Lung (tissue), 16 donors: ENCODE data around the gene NFX1. TPM values are rescaled to one million over a fixed set of nuclear protein-coding genes. Genes with fewer than 3 reads are reported as not detected.

Experiments
- ATAC-seq: fragments of 200-7000 bp; cut with Tn5 transposase; one replicate; pipeline ENCODE4 v1.9.1; 2020; ENCODE audit warnings: moderate number of reproducible peaks; ENCODE audit not compliant: insufficient read depth, low FRiP score
- DNase-seq, 3 donors: peaks; one replicate each; pipeline ENCODE4 v3.0.0-alpha.2; 2013 to 2017
- H3K27ac ChIP-seq, 2 donors: one replicate each; pipeline ENCODE4 v1.5.1; 2013; ENCODE audit warnings: mild to moderate bottlenecking in 2 of 2, moderate library complexity in 2 of 2, control low read depth in 1 of 2, inconsistent platforms in 1 of 2, low read depth in 1 of 2, low read length in 1 of 2
- H3K27me3 ChIP-seq, 3 donors: one replicate each; pipeline ENCODE4 v1.5.1; 2013; ENCODE audit warnings: low read length in 2 of 3; ENCODE audit not compliant: control insufficient read depth in 3 of 3, insufficient read depth in 3 of 3
- H3K36me3 ChIP-seq, 4 donors: one replicate each; pipeline ENCODE4 v1.5.1; 2013; ENCODE audit warnings: low read length in 4 of 4, mild to moderate bottlenecking in 1 of 4, moderate library complexity in 1 of 4; ENCODE audit not compliant: control insufficient read depth in 4 of 4, insufficient read depth in 4 of 4
- H3K4me1 ChIP-seq, 5 donors: one replicate each; pipeline ENCODE4 v1.5.1; 2013; ENCODE audit warnings: low read length in 5 of 5, mild to moderate bottlenecking in 2 of 5, moderate library complexity in 1 of 5; ENCODE audit not compliant: control insufficient read depth in 5 of 5, insufficient read depth in 5 of 5
- H3K4me3 ChIP-seq: one replicate; pipeline ENCODE4 v1.5.1; 2013; ENCODE audit warnings: mild to moderate bottlenecking, control low read depth, moderate library complexity
- H3K9ac ChIP-seq, 2 donors: one replicate each; pipeline ENCODE4 v1.5.1; 2013; ENCODE audit warnings: low read length in 2 of 2, control low read depth in 1 of 2; ENCODE audit not compliant: insufficient read depth in 1 of 2
- H3K9me3 ChIP-seq, 4 donors: one replicate each; pipeline ENCODE4 v1.5.1; 2013; ENCODE audit warnings: low read length in 3 of 4, mild to moderate bottlenecking in 1 of 4, moderate library complexity in 1 of 4; ENCODE audit not compliant: control insufficient read depth in 4 of 4, insufficient read depth in 3 of 4
- WGBS, 2 donors: extraction: QIAGEN DNeasy Blood & Tissue Kit; methylation state at CpG; one replicate each; pipeline ENCODE4 v1.1.7; 2013; 5-methylcytosine and 5-hydroxymethylcytosine counted together
- long read RNA-seq, 5 donors: transcript quantifications; one replicate each; lab custom pipeline, GENCODE V29; 2026
- polyA plus RNA-seq, 2 donors: library from polyadenylated mRNA; stranded (reverse); fragments of 200-250 nt; gene quantifications; one replicate each; pipeline ENCODE4 v1.2.1, GENCODE V29; 2013
- total RNA-seq, 2 donors: library from RNA; depleted of rRNA in 1 of 2; stranded (reverse); fragments of >200 nt in 1 of 2; gene quantifications; one replicate each; pipeline ENCODE4 v1.2.1, GENCODE V29; 2014 to 2021
- TF ChIP-seq, protein P1 (sequence below): IDR thresholded peaks from 2 replicates; pipeline ENCODE4 v1.5.1; 2012; ENCODE audit warnings: mild to moderate bottlenecking; ENCODE audit errors: control extremely low read depth, extremely low read depth
- donor health status: control.
- donor health status: control.
- donor health status: Bipolar disorder and iron deficiency.
- donor health status: healthy.
- donor health status: DM: yes; HTN: yes; CAD: no.

Gene NFX1
- total RNA-seq (10 to 100 TPM; 34.7 to 43.4 TPM), polyA plus RNA-seq (10 to 100 TPM; 13.1 to 17.9 TPM)
- long read RNA-seq, donor 1, partial matches to known transcripts = 13 of 14 reads
- long read RNA-seq, donor 1, other reads (novel, unspliced or antisense) = 0 of 14 reads
- long read RNA-seq, donor 2 = 0 reads
- long read RNA-seq, donor 3, partial matches to known transcripts = 10 of 11 reads
- long read RNA-seq, donor 3, other reads (novel, unspliced or antisense) = 0 of 11 reads
- long read RNA-seq, donor 4 = 0 reads
- long read RNA-seq, donor 5, full-length matches to known transcripts = 4 of 4 reads
- long read RNA-seq, donor 5, partial matches to known transcripts = 0 of 4 reads
- long read RNA-seq, donor 5, other reads (novel, unspliced or antisense) = 0 of 4 reads

- Histone ChIP-seq H3K27ac (peak within 1 kb of the TSS; percentile 96 to 100), H3K36me3 (peaks cover 2 to 9% (median 8%) of the 10 kb centered on the region in 4 donors), H3K4me1 (peaks cover 0 to 20% (median 5%) of the 10 kb centered on the region in 5 donors), H3K4me3 (peak within 1 kb of the TSS; percentile 98), H3K27me3 (no peaks in the 10 kb centered on the region), H3K9me3 (no peaks in the 10 kb centered on the region), H3K9ac (peak within 1 kb of the TSS; percentile 96 to 97)
- ATAC-seq (peak; percentile 92), DNase-seq (peak; percentile 99 to 100 (median 99))
- WGBS, 2 donors = 0 to 1% methylated on average over 63 of the region's 63 CpGs
- TF ChIP-seq, protein P1, sequence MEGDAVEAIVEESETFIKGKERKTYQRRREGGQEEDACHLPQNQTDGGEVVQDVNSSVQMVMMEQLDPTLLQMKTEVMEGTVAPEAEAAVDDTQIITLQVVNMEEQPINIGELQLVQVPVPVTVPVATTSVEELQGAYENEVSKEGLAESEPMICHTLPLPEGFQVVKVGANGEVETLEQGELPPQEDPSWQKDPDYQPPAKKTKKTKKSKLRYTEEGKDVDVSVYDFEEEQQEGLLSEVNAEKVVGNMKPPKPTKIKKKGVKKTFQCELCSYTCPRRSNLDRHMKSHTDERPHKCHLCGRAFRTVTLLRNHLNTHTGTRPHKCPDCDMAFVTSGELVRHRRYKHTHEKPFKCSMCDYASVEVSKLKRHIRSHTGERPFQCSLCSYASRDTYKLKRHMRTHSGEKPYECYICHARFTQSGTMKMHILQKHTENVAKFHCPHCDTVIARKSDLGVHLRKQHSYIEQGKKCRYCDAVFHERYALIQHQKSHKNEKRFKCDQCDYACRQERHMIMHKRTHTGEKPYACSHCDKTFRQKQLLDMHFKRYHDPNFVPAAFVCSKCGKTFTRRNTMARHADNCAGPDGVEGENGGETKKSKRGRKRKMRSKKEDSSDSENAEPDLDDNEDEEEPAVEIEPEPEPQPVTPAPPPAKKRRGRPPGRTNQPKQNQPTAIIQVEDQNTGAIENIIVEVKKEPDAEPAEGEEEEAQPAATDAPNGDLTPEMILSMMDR = no peak
Measured at GRCh38 chr9:33290247-33291030, at the start of gene NFX1. Gene NFX1 (plus strand): TSS chr9:33290516. CDS start chr9:33290573, 57 bp downstream.

GRCh38 chr9:33241298-33241697 is 49.0 kb upstream of the NFX1 start:
- WGBS, 2 donors = 74 to 76% methylated on average over 5 of the region's 5 CpGs
- Histone ChIP-seq H3K36me3 (no peaks in the 10 kb centered on the region), H3K27me3 (peaks cover 0 to 23% (median 0%) of the 10 kb centered on the region in 3 donors), H3K9me3 (no peaks in the 10 kb centered on the region), H3K4me3 (no peak overlapping the region), H3K9ac (no peak overlapping the region), H3K27ac (no peak overlapping the region), H3K4me1 (peaks cover 0 to 13% (median 3%) of the 10 kb centered on the region in 5 donors)
- TF ChIP-seq, protein P1 = no peak
- ATAC-seq (no peak), DNase-seq (no peak)

DNA sequence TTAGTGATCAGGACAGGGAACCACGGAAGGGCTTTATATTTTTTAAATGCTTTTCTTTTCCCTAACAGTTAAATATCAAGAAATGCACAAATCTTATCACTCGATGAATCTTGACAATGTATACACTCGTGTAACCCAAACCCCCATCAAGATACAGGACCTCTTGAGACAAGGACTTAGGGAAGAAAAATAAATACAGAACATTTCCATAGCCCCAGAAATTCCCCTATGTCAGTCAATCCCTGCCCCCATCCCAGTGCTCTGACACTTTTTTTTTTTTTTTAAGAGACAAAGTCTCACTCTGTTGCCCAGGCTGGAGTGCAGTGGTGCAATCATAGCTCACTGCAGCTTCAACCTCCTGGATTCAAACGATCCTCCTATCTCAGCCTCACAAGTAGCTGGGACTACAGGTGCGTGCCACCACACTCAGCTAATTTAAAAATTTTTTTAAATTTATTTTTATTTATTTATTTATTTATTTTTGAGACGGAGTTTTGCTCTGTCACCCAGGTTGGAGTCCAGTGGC is 47.6 kb upstream of the NFX1 start:
- 73 to 80% methylated on average over 6 of the region's 6 CpGs for WGBS, 2 donors
- peak in 1 of 3 donors; percentile 63 for DNase-seq

More for the DNA sequence above, 47.6 kb upstream of the NFX1 start:
- Histone ChIP-seq H3K9me3 (no peaks in the 10 kb centered on the region), H3K4me1 (peaks cover 0 to 13% (median 3%) of the 10 kb centered on the region in 5 donors), H3K27ac (no peak overlapping the region), H3K9ac (no peak overlapping the region), H3K27me3 (peaks cover 0 to 16% (median 0%) of the 10 kb centered on the region in 3 donors), H3K36me3 (no peaks in the 10 kb centered on the region), H3K4me3 (no peak overlapping the region)
- TF ChIP-seq, protein P1 = no peak
- no peak for ATAC-seq
